Measurements from ENCODE around the gene RALGAPA2. TPM values are rescaled to one million over a fixed set of nuclear protein-coding genes. Genes with fewer than 3 reads are reported as not detected.

The RALGAPA2 gene
- total RNA-seq, 1 experiment from 2014 or later: 26.3 TPM

DNA sequence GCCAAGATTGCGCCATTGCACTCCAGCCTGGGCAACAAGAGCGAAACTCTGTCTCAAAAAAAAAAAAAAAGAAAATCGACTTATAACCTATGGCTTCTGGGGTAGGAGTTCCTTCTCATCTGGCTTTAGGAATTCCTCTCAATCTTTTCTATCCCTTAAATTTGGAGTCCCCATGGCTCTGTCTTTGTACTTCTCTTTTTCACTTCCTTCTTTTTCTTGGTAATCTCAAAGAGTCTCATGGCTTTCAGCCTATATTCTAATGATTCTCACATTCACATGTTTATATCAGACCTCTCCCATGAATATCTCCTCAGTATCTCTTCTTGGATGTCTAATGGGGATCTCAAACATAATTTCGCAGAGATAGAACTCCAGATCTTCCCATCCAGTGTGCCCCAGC, 42.8 kb upstream of the RALGAPA2 start:
- intact Hi-C loops (cut with micrococcal nuclease; ENCODE audit: unreplicated experiment): no loop called here
- H3K36me3 Mint-ChIP-seq (ENCODE audit: insufficient read depth, unreplicated experiment): no peaks in the 10 kb centered on the region
- TF ChIP-seq, protein P1, sequence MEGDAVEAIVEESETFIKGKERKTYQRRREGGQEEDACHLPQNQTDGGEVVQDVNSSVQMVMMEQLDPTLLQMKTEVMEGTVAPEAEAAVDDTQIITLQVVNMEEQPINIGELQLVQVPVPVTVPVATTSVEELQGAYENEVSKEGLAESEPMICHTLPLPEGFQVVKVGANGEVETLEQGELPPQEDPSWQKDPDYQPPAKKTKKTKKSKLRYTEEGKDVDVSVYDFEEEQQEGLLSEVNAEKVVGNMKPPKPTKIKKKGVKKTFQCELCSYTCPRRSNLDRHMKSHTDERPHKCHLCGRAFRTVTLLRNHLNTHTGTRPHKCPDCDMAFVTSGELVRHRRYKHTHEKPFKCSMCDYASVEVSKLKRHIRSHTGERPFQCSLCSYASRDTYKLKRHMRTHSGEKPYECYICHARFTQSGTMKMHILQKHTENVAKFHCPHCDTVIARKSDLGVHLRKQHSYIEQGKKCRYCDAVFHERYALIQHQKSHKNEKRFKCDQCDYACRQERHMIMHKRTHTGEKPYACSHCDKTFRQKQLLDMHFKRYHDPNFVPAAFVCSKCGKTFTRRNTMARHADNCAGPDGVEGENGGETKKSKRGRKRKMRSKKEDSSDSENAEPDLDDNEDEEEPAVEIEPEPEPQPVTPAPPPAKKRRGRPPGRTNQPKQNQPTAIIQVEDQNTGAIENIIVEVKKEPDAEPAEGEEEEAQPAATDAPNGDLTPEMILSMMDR (IDR thresholded peaks at IDR 0.05; ENCODE audit: unreplicated experiment): no peak
- no TSS peak for BruUV-seq (replicated peaks)
- H3K4me1 Mint-ChIP-seq (ENCODE audit: low read depth, unreplicated experiment): no peaks in the 10 kb centered on the region
- CTCF ChIA-PET: no interaction called here
- H3K27me3 Mint-ChIP-seq (ENCODE audit: unreplicated experiment): peaks cover 36% of the 10 kb centered on the region
- DNase-seq: no peak
- H3K9me3 Mint-ChIP-seq (ENCODE audit: low read depth, unreplicated experiment): no peaks in the 10 kb centered on the region
- no peak overlapping the region for H3K27ac Mint-ChIP-seq (ENCODE audit: unreplicated experiment)
- no peak overlapping the region for H3K4me3 Mint-ChIP-seq (ENCODE audit: low read depth, unreplicated experiment)

DNA sequence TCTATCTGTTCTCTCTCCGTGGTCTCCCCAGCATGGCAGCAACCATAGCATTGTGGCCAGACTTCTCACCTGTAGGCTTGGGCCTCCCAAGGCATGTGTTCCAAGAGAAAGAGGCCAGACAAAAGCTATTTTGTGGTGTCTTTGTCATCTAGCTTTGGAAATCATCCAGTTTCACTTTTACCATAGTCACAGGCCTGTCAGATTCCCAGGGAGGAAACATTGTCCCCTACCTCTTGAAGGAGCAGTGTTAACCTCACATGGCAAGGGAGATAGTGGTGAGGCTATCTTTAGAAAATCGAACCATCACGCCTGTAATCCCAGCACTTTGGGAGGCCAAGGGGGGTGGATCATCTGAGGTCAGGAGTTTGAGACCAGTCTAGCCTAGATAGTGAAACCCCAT, 42.3 kb upstream of the RALGAPA2 start:
- Mint-ChIP-seq H3K9me3 (ENCODE audit: low read depth, unreplicated experiment) (no peaks in the 10 kb centered on the region), H3K36me3 (ENCODE audit: insufficient read depth, unreplicated experiment) (no peaks in the 10 kb centered on the region), H3K27me3 (ENCODE audit: unreplicated experiment) (peaks cover 36% of the 10 kb centered on the region), H3K4me3 (ENCODE audit: low read depth, unreplicated experiment) (no peak overlapping the region), H3K4me1 (ENCODE audit: low read depth, unreplicated experiment) (no peaks in the 10 kb centered on the region), H3K27ac (ENCODE audit: unreplicated experiment) (no peak overlapping the region)
- no peak for DNase-seq
- TF ChIP-seq, protein P1 (IDR thresholded peaks at IDR 0.05; ENCODE audit: unreplicated experiment): no peak
- intact Hi-C loops (cut with micrococcal nuclease; ENCODE audit: unreplicated experiment): no loop called here
- CTCF ChIA-PET: no interaction called here
- BruUV-seq (replicated peaks): no TSS peak

DNA sequence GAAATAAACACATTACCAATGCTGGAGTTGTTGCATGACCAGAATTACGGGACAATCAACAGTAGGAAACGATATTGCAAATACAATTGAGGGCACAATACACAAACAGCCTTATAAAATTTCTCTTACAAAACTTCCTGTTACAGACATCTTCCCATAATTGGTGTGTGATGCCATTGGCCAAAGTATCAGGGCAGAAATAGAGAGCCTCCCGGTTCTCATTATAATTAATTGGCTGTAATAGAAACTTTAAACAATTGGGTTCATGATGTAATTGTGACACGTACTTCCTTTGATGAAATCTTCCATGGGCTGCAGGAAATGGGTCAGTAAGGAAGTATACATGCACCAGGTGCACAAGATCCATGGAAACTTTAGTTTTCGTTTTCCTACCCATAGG, 40.3 kb upstream of the RALGAPA2 start:
- no peak for DNase-seq
- CTCF ChIA-PET: no interaction called here
- peaks cover 36% of the 10 kb centered on the region for H3K27me3 Mint-ChIP-seq (ENCODE audit: unreplicated experiment)
- TF ChIP-seq, protein P1 (IDR thresholded peaks at IDR 0.05; ENCODE audit: unreplicated experiment): no peak
- peaks cover 2% of the 10 kb centered on the region for H3K9me3 Mint-ChIP-seq (ENCODE audit: low read depth, unreplicated experiment)
- H3K27ac Mint-ChIP-seq (ENCODE audit: unreplicated experiment): no peak overlapping the region
- no peaks in the 10 kb centered on the region for H3K4me1 Mint-ChIP-seq (ENCODE audit: low read depth, unreplicated experiment)
- H3K36me3 Mint-ChIP-seq (ENCODE audit: insufficient read depth, unreplicated experiment): no peaks in the 10 kb centered on the region
- H3K4me3 Mint-ChIP-seq (ENCODE audit: low read depth, unreplicated experiment): no peak overlapping the region
- no TSS peak for BruUV-seq (replicated peaks)
- intact Hi-C loops (cut with micrococcal nuclease; ENCODE audit: unreplicated experiment): no loop called here

DNA sequence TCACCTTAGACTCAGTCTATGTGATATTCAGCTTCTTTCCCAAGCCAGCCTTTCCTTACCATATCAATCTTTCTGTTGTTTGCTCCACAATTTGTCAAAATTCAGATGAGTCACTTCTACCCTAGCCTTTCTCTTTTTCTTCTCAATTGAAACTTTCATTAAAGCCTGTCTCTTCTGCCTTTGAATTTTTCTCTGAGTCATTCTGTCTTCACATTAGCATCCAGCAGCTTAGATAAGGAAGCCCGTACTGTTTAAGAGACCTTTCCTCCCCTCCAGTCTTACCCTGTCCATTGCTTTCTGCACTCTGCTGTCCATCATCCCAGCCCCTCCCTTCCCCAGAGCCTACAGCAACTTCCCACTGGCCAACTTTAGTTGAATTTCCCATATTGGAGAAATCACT, 34.9 kb upstream of the RALGAPA2 start:
- H3K27me3 Mint-ChIP-seq (ENCODE audit: unreplicated experiment): peaks cover 12% of the 10 kb centered on the region
- CTCF ChIA-PET: no interaction called here
- H3K36me3 Mint-ChIP-seq (ENCODE audit: insufficient read depth, unreplicated experiment): no peaks in the 10 kb centered on the region
- intact Hi-C loops (cut with micrococcal nuclease; ENCODE audit: unreplicated experiment): no loop called here
- H3K4me1 Mint-ChIP-seq (ENCODE audit: low read depth, unreplicated experiment): no peaks in the 10 kb centered on the region
- TF ChIP-seq, protein P1 (IDR thresholded peaks at IDR 0.05; ENCODE audit: unreplicated experiment): no peak
- H3K27ac Mint-ChIP-seq (ENCODE audit: unreplicated experiment): no peak overlapping the region
- DNase-seq: no peak
- no TSS peak for BruUV-seq (replicated peaks)
- no peak overlapping the region for H3K4me3 Mint-ChIP-seq (ENCODE audit: low read depth, unreplicated experiment)
- H3K9me3 Mint-ChIP-seq (ENCODE audit: low read depth, unreplicated experiment): peaks cover 2% of the 10 kb centered on the region

Data from Calu3 (cell line).